HG03135 (cell line): ENCODE measurements around the gene SDK1.

Experiments used
- ATAC-seq: cut with Tn5 transposase; IDR thresholded peaks from one replicate; pipeline ENCODE4 v1.9.1; 2021; ENCODE audit warnings: mild to moderate bottlenecking, moderate library complexity; ENCODE audit not compliant: unreplicated experiment

Gene SDK1

DNA sequence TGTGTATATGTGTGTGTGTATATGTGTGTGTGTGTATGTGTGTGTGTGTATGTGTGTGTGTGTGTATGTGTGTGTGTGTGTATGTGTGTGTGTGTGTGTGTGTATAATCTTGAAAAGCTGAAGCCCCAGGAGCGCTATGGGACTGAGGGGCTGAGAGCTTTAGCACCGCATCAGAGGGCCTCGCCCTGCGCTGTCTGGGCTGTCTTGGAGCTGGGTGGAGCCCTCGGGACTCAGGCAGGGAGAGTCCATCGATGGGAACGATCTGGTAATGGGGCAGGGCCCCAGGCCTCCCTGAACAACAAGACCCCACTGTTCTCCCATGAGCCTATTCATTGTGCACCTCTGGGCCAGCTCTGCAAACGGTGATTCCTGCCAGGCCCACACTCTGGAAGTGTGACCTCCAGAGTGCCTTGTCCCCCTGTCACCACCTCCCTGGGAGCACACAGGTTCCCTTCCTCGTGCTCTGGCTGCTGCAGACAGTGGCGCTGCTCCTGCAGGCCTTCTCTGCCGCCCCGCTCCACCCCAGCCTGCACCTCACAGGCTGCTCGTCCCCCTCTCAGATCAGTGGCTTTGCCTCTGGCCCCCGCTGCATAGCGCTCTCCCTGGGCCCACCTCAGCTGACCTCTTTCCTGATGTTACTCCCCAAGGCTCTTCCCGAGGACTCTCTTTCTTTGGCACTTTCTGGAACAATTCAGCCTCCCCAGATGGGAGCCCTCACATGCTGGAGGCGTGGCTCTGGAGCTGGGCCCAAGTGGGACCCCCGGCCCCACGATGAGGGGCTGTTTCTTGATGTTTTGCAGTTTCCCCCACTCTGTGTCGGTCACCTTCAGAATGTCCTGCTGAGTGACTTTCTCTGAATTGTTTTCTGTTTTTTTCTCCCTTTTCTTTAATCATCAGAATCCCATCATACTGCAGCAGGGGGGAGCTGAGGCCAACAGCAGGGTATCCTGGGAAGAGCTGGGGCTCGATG is 838.9 kb downstream of the SDK1 start:
- no peak for ATAC-seq

DNA sequence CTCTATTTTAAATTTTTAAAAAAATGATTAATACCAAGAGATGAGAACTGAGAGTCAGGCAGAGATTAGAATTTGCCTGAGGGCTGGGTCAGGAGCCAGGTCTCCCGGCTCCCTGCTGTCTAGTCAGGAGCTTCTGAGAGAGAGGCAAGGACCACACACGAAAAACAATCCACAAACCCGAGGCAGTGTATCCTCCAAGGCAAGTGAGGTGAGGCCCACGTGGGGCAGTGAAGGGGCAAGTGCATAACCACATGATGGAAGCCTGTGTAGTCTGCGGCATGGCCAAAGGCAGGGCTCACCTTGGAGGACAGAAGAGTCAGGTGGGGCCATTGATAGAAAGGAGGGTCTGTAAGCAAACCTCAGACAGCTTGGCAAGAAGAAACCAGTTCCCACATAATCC is 839.9 kb downstream of the SDK1 start:
- no peak for ATAC-seq

- ATAC-seq = no peak
These were observed 842.0 kb downstream of the SDK1 start for GRCh38 chr7:4143006-4143405.

- no peak for ATAC-seq
These were observed 842.6 kb downstream of the SDK1 start for GRCh38 chr7:4143511-4144171.

DNA sequence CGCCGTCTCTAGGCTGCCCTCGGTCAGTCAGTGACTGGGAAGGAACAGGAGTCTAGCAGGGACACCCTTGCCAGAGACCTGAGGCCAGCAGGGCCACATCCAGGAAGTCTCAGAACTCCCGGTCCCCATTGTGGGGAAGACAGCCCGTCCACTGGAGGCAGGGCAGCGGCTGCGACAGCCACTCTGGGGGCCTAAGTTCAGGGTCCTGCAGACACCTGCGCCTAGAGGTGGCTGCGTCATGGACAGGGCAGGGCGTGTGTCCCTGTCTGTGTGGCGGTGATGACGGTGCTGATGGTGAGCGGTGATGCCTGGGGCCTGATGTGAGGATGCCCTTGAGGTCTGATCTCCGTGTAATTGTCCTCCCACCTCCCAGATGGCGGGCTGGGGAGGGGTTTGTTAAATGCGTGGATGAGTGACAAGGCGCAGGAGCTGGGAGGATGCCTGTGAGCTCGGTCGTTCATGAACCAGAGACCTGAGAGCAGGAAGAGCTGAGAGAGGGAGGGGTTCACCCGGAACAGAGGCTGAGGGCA is 843.2 kb downstream of the SDK1 start:
- ATAC-seq = no peak

DNA sequence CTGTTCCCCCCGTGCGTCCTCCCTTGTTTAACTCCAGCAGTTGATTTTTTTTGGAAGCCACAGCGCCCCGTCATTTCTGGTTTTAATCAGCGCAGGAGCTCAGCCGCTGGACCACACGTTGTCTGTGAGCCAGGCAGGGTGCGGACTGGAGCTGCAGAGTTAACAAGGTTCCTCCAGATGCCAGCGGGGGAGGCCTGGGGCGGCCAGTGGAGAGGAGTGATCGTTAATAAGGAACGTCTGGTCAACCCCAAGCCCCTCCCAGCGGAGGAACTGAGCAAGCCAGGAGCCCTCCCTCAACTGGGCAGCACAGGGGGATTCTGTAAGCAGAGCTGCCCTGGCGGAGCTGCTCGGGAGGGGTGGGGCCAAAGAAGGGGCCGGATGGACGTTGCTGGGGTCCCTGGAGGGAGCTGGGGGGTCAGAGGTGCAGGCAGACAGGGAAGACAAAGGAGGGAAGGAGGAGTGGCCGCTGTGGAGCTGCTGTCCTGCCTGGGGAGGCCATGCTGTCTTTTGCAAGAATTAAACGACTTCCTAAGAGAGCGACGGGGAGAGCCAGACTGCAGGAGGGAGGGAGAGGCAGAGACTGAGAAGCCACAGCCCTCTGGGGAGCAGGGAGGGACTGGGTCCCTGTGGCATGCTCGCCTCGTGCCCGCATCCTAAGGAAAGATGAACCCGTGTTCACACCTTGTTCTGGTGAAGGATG is 843.9 kb downstream of the SDK1 start:
- ATAC-seq = no peak

DNA sequence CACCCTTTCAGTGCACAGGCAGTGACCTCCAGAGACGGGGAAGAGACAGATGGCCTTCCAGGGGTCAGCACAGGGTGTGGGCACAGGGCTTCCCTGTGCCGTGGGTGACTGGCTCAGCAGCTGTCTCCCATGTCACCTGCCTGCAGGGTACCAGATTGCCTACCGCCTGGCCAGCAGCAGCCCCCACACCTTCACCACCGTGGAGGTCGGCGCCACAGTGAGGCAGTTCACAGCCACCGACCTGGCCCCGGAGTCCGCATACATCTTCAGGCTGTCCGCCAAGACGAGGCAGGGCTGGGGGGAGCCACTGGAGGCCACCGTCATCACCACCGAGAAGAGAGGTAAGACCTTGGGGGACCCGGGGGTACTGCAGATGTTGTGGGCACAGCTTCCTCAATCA is 844.5 kb downstream of the SDK1 start:
- no peak for ATAC-seq

- no peak for ATAC-seq
These were observed 847.0 kb downstream of the SDK1 start for GRCh38 chr7:4147926-4148620.

- ATAC-seq = no peak
These were observed 848.2 kb downstream of the SDK1 start for GRCh38 chr7:4149236-4149635.

- ATAC-seq = no peak
These were observed 848.6 kb downstream of the SDK1 start for GRCh38 chr7:4149645-4150044.

DNA sequence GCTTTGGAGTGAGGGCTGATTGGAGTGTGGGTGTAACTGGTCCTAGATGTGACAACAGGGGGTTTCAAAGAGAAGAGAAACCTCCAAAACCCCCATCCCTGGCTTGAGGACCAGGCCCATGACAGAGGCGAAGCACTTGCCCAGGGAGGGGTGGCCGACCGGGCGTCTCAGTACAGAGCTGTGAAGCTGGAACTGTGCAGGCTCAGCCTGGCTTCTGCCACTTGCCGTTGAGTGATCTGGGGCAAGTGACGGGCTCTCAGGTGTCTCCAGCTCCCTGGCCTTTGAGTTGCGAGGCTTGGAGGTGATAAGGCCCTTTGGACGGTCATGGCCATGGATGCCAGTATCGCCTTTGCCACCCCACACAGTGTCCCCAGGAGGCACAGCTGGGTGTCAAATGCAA is 849.7 kb downstream of the SDK1 start:
- ATAC-seq = no peak

- no peak for ATAC-seq
These were observed 850.5 kb downstream of the SDK1 start for GRCh38 chr7:4151524-4151923.

GRCh38 chr7:4151926-4152549 is 851.0 kb downstream of the SDK1 start:
- ATAC-seq = no peak

DNA sequence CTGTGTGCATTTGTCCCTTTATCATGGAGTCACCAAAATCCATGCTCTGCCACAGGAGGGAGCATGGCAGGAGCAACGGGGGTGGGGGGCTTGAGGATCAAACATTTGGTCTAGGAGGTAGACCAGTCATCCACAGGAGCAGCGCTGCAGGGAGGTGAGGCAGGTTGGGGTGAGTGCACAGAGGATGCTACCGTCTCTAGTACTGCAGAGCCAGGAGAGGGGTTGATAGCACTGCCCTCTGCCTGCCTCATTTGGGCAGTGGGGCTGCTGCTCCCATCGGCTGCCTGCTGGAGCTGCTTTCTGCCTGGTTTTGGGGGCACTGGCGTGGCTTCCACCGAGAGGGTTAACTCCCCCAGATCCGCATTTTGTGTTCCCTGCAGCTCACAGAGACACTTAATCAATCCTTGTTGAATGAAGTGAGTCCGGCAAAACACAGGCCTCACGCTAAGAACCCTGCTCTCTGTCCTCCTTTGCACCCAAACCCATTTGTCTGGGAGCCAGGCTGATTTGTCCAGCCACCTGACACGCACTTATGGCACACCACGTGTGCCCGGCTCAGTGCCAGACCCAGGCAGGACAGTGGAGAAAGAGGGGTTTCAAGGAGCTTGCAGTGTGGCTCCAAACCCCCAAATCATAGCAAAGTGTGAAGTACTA is 854.0 kb downstream of the SDK1 start:
- ATAC-seq = no peak

GRCh38 chr7:4156190-4156589 is 855.1 kb downstream of the SDK1 start:
- no peak for ATAC-seq

GRCh38 chr7:4157651-4158050 is 856.6 kb downstream of the SDK1 start:
- no peak for ATAC-seq

GRCh38 chr7:4158441-4159153 is 857.5 kb downstream of the SDK1 start:
- ATAC-seq = no peak

DNA sequence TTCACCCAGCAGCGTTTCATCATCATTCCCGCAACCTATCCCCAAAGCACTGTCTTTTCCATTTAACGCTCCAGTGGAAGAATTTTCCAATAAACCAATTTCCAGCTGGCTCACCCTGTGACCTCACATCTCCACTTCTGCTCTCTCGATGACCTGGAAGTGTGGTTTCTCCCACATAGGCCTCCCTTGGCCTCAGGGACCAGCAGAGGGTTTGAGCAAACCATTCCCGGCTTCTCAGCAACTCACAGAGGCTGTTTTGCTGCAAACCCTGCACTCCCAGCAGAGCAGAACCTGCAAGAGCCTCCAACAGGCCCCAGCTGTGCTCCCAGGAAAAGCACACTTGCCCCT is 858.1 kb downstream of the SDK1 start:
- no peak for ATAC-seq
